GM21825 (cell line): ENCODE measurements around the gene BCAN.
"Not testable (repeated sequence)": the region's sequence is repeated elsewhere in the genome, so short reads cannot be mapped to it uniquely, and the experiment has no call there.

ENCODE experiments used
- ATAC-seq: cut with Tn5 transposase; IDR thresholded peaks from one replicate; pipeline ENCODE4 v1.9.1; 2021; ENCODE audit warnings: mild to moderate bottlenecking, moderate library complexity; ENCODE audit not compliant: unreplicated experiment

Gene BCAN

DNA sequence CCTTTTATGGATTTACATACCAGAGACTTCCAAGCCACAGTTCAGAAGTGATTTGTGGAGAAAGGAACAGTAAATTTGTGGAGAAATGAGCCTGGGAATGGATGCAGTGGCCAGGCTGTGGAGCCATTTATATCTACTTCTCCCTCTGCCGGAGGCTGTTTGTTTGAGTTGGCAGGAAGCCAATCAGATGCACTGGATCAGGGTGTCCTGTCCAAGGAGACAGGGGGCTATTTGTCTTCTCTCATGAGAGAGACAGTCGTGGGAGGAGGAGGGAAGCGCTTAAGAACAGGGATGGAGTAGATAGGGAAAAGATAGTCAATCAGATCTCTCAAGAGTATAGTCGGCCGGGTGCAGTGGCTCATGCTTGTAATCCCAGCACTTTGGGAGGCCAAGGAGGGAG, 25.5 kb upstream of the BCAN start:
- no peak for ATAC-seq

DNA sequence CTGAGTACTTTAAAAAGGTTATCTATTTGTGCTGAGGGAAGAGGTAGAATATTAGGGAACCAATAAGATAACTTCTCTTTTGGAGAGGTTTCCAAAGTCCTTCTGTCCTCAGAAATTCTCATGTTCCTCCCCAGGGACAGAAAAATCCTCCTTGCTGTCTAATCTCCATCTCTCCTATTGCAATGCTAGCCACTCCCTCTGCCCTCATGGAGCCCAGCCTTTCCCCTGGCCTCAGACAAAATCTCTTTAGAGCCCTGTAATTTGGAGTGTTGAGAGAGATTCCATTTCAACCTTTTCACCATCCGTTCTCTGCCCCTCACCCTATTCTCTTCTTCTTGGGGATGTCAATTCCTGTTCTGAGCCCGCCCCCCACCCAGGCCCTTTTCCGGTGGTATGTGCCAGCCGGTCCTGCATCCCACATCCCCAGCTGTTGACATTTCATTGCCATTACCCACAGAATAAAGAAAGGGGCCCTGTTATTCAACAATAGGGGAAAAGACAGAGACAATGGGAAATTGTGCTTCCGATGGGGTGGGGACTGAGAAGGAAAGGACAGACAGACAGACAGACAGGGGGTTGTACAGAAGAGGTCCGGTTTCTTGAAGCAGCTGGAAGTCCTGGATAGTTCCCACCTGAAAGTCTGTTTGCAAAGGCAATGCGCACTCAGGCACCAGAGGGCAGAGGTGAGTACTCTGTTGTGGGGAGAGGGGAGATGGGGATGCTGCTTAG, 22.9 kb upstream of the BCAN start, which contains the start of gene HAPLN2:
TSS of gene HAPLN2 (plus strand) at position 563 of the 729 bp plus-strand sequence. CDS start 4,076 bp downstream, outside the sequence.
- no peak for ATAC-seq

DNA sequence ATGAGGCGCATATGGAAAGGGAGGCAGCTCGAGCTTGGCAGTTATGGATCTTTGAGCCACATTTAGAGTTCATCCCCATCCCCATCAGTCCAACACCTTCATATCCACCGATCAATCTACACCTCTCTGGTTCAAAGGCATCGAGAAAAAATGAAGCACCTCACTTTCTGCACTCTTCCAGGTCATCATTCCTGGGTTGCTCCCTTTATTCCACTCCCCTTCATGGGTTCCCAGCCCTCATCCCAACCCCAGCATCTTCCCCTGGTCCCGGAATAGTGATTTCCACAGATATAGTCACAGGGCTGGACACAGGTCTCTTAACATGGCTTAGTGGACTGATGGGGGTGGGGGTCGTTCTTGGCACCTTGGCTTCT, 22.3 kb upstream of the BCAN start:
- ATAC-seq = no peak

GRCh38 chr1:156622581-156623297, 19.2 kb upstream of the BCAN start:
- no peak for ATAC-seq

GRCh38 chr1:156623946-156624813, 17.7 kb upstream of the BCAN start:
- ATAC-seq = no peak

DNA sequence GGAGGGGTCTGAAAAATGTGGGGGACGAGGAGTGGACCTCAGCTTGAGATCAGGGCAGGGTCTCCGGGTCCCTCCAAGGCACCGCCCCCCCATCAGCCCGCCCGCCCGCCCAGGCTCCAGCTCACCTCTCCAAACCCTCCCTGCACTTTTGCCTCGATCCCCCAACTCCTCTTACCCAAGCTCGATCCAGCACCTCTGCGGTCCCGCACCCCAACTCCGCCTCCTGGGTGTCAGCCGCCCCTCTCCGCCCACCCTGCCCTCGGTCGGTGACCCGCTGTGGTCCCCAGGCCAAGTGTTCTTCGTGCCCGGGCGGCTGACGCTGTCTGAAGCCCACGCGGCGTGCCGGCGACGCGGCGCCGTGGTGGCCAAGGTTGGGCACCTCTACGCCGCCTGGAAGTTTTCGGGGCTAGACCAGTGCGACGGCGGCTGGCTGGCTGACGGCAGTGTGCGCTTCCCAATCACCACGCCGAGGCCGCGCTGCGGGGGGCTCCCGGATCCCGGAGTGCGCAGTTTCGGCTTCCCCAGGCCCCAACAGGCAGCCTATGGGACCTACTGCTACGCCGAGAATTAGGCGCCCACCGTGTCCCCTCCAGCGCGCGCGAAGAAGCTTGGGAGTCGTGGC, 17.0 kb upstream of the BCAN start:
- ATAC-seq = no peak

DNA sequence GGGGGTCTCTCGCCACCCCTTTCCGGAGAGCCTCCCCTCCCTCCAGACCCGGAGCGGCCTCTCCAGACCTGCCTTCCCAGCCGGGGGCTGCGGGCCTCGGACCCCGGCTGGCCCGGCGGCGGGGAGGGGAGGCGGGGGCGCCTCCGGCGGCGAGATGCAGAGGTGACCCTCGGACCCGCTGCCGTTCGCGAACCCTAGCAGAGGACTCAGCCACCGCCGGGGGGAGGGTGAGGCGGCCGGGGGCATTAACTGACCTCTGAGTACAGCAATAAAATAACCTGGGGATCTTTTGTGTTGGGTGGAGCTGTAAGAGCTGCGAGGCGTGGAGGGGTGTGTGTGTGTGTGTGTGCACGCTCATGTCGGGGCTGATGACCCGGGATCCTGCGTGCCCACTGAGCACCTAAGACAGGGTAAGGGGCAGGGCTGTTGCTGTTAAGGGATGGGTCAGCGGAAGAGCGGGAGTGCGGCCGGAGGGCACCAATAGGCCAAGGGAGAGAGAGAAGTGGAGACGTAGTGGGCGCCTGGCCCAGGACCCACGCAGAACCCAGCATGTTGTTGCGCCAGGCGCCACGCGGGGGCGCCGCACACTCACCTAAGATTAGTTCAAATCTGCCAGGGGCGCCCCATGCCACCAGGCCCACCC, 16.4 kb upstream of the BCAN start:
- ATAC-seq = no peak

DNA sequence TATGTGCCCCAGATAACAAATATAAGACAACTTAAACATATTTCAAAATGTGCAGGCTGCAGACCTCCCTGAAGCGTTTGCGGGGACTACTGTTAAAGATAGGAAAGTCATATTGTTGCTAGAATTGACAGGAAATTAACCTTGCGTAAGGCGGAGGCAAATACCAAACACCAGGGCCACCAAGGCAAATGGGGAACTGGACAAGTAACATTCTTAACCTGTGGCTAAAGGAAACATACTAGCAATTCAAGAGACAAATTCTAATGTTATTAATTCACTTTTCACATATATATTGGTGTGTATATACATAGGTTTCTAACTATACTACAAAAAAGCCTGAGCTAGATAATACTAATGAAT, 15.9 kb upstream of the BCAN start:
- ATAC-seq = no peak

DNA sequence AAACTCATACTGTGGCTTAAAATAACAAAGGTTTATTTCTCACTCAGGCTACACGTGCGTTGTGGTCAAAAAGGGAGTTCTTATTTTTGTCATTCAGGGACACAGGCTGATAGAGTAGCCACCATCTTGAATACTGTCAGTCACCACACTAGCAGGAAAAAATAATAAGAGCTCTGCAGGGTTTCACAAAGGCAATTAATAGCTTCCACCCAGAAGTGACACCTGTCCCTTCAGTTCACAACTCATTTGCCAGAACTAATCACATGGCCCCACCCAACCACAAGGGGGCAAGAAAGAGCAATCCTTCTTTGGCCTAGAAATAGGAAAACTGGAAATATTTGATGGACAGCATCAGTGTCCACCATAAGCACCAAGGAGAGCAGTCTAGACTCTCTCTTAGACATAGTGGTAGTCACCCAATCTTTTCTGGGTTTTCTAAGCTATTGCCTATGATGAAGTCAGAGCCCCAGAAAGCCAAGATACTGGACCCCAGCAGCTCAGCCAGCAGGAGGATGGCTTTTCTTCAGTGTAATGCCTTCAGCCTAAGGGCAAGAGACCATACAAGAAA, 14.5 kb upstream of the BCAN start:
- no peak for ATAC-seq

GRCh38 chr1:156629823-156630449, 12.0 kb upstream of the BCAN start:
- ATAC-seq = no peak

DNA sequence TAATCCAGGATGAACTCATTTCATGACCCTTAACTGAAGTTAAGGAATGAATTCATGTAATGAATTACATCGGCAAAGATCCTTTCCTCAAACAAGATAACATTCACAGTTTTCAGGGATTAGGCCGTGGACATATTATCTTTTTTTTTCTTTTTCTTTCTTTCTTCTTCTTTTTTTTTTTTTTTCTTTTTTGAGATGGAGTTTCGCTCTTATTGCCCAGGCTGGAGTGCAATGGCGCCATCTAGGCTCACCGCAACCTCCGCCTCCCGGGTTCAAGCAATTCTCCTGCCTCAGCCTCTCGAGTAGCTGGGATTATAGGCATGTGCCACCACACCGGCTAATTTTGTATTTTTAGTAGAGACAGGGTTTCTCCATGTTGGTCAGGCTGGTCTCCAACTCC, 10.8 kb upstream of the BCAN start:
- not testable (repeated sequence) for ATAC-seq

- no peak for ATAC-seq
Observed at GRCh38 chr1:156632355-156632754, 9.6 kb upstream of the BCAN start.

DNA sequence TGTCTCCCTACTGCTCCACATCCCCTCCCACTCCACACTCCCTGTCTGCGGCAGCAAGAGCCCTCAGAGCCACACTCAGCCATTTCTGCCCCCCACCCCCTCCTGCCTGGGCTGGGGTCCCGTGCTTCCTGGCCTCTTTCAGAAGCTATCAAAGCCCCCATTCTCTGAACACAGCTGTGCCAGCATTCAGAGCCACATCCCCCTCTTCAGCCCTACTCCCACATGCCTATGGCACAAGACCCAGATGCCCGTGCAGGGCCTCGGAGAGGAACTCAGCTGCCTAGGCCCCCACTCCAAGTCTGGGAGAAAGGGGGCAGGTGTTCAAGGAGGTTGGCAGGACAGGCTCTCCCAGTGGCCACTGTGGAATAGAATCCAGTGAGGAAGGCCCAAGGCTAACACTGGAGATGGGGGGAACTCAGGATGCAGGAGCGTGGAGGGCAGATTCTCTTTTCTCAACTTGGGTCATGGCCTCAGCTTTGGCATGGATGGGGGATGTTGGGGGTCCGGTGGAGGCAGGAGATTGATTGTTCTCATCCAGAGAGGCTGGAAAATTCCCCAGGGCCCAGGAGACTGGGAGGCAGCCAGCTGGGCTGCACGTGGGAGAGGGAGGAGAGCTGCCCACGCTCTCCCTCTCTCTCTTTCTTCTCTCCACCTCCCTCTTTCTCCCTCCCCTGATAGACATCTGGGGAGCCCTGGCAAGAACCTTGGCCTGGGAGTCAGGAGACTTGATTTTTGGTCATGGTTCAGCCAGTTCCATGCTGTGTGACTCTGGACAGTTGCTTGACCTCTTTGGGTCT, 3.5 kb upstream of the BCAN start:
- ATAC-seq = no peak

DNA sequence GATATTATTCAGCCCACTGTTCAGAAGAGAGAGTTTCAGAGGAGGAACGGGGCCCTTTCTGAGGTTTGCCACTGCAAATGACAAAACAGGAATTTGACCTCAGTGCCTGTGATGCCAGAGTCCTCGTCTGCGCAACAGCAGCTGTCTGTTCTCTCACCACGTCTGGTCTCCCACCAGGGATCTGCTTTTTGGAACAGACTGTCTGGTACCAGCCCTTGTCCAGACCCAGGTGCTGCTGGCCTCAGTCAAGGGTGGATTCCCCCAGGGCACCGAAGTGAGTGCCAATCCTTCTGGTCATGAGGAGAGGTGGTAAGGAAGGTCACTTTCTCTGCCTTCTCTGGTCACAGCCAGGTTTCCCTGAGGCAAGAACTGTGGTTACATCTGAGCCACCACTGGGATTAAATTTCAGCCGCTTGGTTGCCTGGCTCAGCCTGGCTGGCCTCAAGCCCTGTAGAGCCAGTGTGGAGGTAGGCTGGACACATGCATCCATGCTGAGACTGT, 2.3 kb upstream of the BCAN start:
- ATAC-seq = no peak

DNA sequence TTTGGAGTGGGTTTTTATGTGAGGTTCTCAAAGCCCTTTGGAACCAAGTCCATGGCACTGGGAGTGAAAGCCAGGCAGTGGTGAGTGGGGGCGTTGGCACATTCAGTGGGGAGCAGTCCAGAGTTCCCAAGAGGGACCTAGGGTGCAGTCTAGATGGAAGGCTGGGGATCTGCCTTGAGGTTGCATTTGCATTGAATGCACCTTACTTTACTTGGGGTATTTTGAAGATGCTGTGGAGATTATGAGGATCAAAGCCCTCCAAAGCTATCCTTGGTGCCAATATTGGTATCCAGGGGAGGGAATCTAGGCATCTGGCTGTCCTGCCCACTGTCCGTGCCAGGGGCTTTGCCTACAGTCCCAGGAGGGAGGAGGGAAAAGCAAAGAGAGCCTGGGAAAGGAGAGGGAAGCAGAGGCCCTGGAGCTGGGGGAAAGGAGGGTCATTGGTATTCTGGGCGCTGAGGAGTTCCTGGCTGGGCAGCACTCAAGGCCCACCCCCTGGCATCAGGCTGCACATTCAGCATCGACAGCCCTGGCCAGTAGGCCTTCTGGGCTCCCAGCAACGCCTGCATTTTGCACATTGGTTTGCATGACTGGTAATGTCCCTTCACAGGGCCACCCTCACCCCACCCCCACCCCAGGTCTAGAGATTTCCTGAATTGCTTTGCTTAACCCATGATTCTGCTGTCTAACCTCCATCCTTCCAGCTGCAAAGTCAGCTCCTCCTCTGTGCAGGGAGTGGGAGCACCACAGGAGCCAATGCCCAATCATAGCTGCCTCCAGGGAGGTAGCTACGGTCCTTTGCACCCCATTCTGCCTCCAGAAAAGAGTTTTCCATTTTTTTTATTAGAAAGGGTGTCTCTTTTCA, 843 bp upstream of the BCAN start:
- ATAC-seq = no peak

DNA sequence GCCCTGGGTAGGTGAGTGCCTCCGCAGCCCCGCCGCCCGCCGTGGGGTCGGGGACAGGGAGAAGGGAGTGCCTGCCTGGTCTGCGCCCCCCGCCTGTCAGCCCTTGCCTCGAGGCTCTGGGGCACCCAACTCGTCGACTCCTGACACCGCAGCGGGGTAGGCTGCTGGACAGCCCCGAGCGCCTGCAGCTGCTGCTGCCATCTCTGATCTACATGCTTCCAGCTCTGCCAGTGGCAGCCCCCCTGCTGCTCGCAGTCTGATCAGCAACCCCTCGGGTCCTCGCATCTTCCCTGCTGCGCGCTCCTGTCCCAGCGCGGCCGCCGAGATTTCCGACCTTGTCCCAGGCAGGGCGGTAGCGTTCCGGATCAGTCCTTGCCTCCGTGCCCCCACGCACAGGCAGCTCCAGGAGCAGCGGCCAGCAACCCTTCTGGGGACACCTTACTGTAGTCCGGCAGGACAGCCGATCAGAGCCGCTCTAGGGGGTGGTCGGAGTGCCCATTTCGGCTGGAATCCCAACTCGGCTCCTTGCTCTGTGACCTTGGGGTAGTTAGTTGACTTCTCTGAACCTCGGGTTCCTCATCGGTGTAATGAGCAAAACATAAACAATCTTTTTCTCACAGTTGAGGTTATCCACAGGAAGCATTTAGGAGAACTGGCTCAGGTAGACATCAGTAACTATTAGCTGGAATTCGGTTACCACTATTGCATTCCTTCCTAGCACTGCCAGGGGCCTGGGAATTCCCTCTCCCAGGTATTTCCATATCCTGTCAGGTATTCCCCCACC, 540 bp downstream of the BCAN start:
- no peak for ATAC-seq
